ENCODE measurements around the gene MEF2D. TPM values are rescaled to one million over a fixed set of nuclear protein-coding genes. Genes with fewer than 3 reads are reported as not detected.

Gene MEF2D
- total RNA-seq, 1 experiment from 2014 or later, result 54.1 TPM

DNA sequence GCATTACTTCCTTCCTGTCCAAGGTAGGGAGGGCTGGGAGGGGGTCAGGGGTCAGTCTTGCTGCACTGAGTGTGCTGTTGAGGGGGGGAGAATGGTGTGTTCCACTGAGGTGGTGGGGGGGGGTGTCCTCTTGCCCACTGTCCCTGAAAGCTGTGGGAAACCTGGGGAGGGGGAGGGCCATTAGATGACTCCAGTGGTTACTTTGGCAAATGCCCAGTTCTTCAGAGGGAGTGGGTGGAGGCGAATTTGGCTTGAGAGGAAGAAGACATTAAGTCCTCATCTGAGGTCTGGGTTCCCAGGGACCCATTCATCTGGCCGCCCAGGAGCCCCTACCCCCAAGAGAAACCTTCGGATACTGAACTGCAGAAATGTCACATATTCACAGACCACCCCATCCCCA is 36.2 kb downstream of the MEF2D start:
- no peak for DNase-seq
- Mint-ChIP-seq H3K4me1 (ENCODE audit: low read depth, unreplicated experiment) (peaks cover 37% of the 10 kb centered on the region), H3K27me3 (ENCODE audit: unreplicated experiment) (no peaks in the 10 kb centered on the region), H3K27ac (ENCODE audit: unreplicated experiment) (no peak overlapping the region), H3K36me3 (ENCODE audit: insufficient read depth, unreplicated experiment) (peaks cover 41% of the 10 kb centered on the region), H3K9me3 (ENCODE audit: low read depth, unreplicated experiment) (no peaks in the 10 kb centered on the region), H3K4me3 (ENCODE audit: low read depth, unreplicated experiment) (no peak overlapping the region)
- BruUV-seq (replicated peaks), result no TSS peak
- intact Hi-C loops (cut with micrococcal nuclease; ENCODE audit: unreplicated experiment), result no loop called here
- TF ChIP-seq, protein P1, sequence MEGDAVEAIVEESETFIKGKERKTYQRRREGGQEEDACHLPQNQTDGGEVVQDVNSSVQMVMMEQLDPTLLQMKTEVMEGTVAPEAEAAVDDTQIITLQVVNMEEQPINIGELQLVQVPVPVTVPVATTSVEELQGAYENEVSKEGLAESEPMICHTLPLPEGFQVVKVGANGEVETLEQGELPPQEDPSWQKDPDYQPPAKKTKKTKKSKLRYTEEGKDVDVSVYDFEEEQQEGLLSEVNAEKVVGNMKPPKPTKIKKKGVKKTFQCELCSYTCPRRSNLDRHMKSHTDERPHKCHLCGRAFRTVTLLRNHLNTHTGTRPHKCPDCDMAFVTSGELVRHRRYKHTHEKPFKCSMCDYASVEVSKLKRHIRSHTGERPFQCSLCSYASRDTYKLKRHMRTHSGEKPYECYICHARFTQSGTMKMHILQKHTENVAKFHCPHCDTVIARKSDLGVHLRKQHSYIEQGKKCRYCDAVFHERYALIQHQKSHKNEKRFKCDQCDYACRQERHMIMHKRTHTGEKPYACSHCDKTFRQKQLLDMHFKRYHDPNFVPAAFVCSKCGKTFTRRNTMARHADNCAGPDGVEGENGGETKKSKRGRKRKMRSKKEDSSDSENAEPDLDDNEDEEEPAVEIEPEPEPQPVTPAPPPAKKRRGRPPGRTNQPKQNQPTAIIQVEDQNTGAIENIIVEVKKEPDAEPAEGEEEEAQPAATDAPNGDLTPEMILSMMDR (IDR thresholded peaks at IDR 0.05; ENCODE audit: unreplicated experiment), result no peak
- CTCF ChIA-PET, result no interaction called here

DNA sequence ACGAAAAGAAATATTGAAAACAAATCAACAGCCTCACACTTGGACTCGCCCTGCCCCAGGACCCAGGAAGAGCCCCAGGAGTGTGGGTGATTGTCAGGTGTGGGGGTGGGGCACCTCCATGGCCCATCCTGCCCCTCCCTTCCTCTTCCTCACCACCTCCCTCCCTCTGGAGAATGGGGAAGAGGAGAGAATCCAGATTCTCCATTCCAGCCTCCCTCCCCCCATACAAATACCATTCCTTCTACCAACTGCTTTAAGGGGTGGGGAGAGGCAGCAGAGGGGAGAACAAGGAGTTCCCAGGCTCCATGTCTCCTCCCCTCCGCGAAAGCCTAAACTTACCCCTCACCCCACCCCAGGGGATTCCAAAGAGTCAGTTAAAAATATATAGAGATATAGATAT is 36.7 kb downstream of the MEF2D start:
- Mint-ChIP-seq H3K27me3 (ENCODE audit: unreplicated experiment) (no peaks in the 10 kb centered on the region), H3K4me3 (ENCODE audit: low read depth, unreplicated experiment) (no peak overlapping the region), H3K4me1 (ENCODE audit: low read depth, unreplicated experiment) (peaks cover 37% of the 10 kb centered on the region), H3K9me3 (ENCODE audit: low read depth, unreplicated experiment) (no peaks in the 10 kb centered on the region), H3K36me3 (ENCODE audit: insufficient read depth, unreplicated experiment) (peaks cover 38% of the 10 kb centered on the region), H3K27ac (ENCODE audit: unreplicated experiment) (no peak overlapping the region)
- intact Hi-C loops (cut with micrococcal nuclease; ENCODE audit: unreplicated experiment), result no loop called here
- DNase-seq, result no peak
- TF ChIP-seq, protein P1 (IDR thresholded peaks at IDR 0.05; ENCODE audit: unreplicated experiment), result no peak
- CTCF ChIA-PET, result no interaction called here
- BruUV-seq (replicated peaks), result no TSS peak

DNA sequence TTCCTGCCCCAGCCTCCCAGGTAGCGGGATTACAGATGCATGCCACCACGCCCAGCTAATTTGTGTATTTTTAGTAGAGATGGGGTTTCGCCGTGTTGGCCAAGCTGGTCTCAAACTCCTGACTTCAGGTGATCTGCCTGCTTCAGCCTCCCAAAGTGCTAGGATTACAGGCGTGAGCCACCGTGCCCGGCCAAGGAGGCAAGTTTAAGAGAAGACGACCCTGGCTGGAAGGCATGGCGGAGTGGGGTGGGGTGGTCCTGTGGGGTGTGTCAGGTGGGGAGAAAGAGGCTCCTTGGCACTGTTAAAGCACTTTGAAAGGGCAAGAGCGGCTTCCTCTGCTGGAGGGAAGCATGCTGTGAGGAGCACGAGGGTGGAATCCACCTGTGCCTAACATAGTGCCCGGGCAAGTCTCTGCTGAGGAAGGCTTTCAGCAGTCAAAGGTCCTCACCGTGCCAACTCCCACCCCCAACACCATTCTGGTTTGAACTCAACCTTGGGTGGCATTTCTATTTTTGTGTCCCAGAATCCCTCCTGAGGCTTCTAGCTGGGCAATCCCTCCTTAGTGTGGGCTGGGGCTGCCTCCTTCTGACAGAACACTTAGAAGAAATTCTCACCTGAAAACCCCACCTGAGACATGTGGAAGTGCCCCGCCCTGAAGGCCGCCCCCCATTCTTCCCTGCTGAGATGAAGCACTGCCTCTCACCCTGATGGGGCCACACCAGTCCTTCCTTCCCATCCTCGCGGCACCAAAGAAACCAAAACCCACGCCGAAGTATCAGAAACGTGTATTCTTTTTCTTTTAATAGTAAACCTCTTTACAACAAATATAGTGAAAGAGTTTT is 37.4 kb downstream of the MEF2D start:
- CTCF ChIA-PET, result no interaction called here
- BruUV-seq (replicated peaks), result no TSS peak
- H3K4me1 Mint-ChIP-seq (ENCODE audit: low read depth, unreplicated experiment), result peaks cover 37% of the 10 kb centered on the region
- H3K27me3 Mint-ChIP-seq (ENCODE audit: unreplicated experiment), result no peaks in the 10 kb centered on the region
- TF ChIP-seq, protein P1 (IDR thresholded peaks at IDR 0.05; ENCODE audit: unreplicated experiment), result no peak
- no peak overlapping the region for H3K4me3 Mint-ChIP-seq (ENCODE audit: low read depth, unreplicated experiment)
- no peak overlapping the region for H3K27ac Mint-ChIP-seq (ENCODE audit: unreplicated experiment)
- H3K9me3 Mint-ChIP-seq (ENCODE audit: low read depth, unreplicated experiment), result no peaks in the 10 kb centered on the region
- DNase-seq, result no peak
- peaks cover 31% of the 10 kb centered on the region for H3K36me3 Mint-ChIP-seq (ENCODE audit: insufficient read depth, unreplicated experiment)
- intact Hi-C loops (cut with micrococcal nuclease; ENCODE audit: unreplicated experiment), result no loop called here

DNA sequence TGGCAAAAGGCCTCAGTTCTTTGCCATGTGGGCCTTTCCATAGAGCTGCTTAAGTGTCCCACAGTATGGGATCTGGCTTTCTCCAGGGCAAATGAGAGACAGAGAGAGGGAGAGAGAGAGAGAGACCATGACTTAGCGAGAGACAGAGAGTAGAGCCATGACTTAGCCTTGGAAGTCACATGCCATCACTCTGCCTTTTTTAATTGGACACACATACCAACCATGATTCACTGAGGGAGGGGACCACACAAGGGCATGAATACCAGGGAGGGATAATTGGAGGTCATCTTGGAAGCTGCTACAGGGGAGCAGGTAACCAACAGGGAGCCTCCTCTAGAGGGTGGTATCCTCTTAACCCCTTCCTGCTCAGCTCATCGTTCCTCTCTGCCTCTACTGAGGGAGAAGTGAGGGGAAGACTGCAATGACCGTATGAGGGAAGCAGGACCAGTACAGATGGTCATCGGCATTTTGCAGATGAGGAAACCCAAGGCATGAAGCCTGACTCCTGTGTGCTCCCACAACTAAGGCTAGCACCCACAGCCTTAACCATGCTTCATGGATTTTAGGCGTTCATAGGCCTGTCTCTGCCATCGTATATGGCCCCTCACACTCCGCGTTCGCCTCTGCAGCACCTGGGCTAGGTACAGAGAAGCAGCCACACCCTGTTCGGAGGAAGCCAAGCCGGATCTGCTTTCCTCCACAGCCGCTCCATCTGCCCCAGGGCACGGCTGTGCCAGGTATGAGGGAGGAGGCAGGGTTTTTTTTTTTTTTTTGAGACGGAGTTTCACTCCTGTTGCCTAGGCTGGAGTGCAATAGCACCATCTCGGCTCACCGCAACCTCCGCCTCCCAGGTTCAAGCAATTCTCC is 38.6 kb downstream of the MEF2D start:
- TF ChIP-seq, protein P1 (IDR thresholded peaks at IDR 0.05; ENCODE audit: unreplicated experiment), result no peak
- intact Hi-C loops (cut with micrococcal nuclease; ENCODE audit: unreplicated experiment), result no loop called here
- CTCF ChIA-PET, result interaction anchor here (0.6 to 1.0 kb wide), 2 partner anchors 36 to 39 kb away, joined by 3 to 16 read pairs; partner anchors contain the start of gene MEF2D
- Mint-ChIP-seq H3K27me3 (ENCODE audit: unreplicated experiment) (no peaks in the 10 kb centered on the region), H3K4me1 (ENCODE audit: low read depth, unreplicated experiment) (peaks cover 38% of the 10 kb centered on the region), H3K36me3 (ENCODE audit: insufficient read depth, unreplicated experiment) (peaks cover 31% of the 10 kb centered on the region), H3K9me3 (ENCODE audit: low read depth, unreplicated experiment) (no peaks in the 10 kb centered on the region), H3K27ac (ENCODE audit: unreplicated experiment) (no peak overlapping the region), H3K4me3 (ENCODE audit: low read depth, unreplicated experiment) (no peak overlapping the region)
- DNase-seq, result no peak
- no TSS peak for BruUV-seq (replicated peaks)
